Muscle layer of colon (tissue), 2 donors: ENCODE data around the gene FLT3LG.

ENCODE experiments used
- H3K27ac ChIP-seq: one replicate; pipeline ENCODE4 v1.7.0; 2013; ENCODE audit warnings: low read depth, mild to moderate bottlenecking, low read length, moderate library complexity
- H3K27me3 ChIP-seq, 2 donors: one replicate each; pipeline ENCODE4 v1.7.0; 2013; ENCODE audit warnings: low read length in 2 of 2, mild to moderate bottlenecking in 2 of 2; ENCODE audit not compliant: insufficient read depth in 2 of 2, control insufficient read depth in 1 of 2
- H3K36me3 ChIP-seq: one replicate; pipeline ENCODE4 v1.7.0; 2013; ENCODE audit warnings: mild to moderate bottlenecking, low read length; ENCODE audit not compliant: insufficient read depth
- H3K4me1 ChIP-seq: one replicate; pipeline ENCODE4 v1.7.0; 2013; ENCODE audit warnings: mild to moderate bottlenecking, low read length; ENCODE audit not compliant: insufficient read depth
- H3K4me3 ChIP-seq, 2 donors: one replicate each; pipeline ENCODE4 v1.7.0; 2013; ENCODE audit warnings: low read length in 2 of 2, low read depth in 1 of 2, mild to moderate bottlenecking in 1 of 2, moderate library complexity in 1 of 2
- H3K9ac ChIP-seq: one replicate; pipeline ENCODE4 v1.7.0; 2013; ENCODE audit warnings: low read length
- H3K9me3 ChIP-seq: one replicate; pipeline ENCODE4 v1.7.0; 2013; ENCODE audit warnings: mild to moderate bottlenecking, low read length
- donor health status: abdominal sarcoma.
- donor health status: Adenocarcinoma of cecum.

Gene FLT3LG

DNA sequence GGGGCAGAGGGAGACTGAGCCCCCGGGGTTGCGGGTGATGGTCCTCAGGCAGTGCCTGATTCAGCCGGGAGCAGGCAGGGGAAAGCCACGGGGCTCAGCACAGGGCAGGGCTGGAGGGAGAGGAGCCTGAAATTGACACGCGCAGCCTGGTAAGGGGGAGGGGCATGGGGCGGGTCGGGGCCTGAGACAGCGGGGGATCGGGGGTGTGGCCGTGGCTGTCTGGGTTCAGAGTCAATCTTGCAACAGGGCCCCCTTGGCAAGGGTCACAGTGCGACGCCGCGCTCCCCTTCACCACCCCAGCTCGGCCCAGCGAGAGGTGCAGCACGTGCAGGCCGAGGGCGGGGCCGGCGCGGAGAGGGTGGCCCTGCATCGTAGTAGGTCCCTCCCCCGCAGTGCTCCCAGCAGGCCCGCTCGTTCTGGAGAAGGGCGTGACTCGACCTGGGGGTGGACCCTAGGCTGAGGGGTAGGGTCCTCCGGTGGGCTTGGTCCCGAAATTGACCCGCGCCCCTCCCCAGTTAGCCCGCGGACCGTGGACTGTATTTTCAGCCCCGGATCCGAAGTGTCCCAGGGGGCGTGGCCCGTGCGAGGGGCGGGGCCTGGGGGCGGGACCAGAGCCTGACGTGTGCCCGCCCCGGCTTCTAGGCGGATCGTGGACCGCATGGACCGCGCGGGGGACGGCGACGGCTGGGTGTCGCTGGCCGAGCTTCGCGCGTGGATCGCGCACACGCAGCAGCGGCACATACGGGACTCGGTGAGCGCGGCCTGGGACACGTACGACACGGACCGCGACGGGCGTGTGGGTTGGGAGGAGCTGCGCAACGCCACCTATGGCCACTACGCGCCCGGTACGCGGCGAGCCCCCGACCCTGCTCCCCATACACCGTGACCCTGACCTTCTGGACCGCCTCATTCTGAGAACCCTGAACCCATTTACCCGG is 59.8 kb downstream of the FLT3LG start:
- Histone ChIP-seq H3K36me3 (peaks cover 5% of the 10 kb centered on the region), H3K9me3 (no peaks in the 10 kb centered on the region), H3K27me3 (no peaks in the 10 kb centered on the region), H3K4me3 (peak overlapping the region; percentile 36 to 54), H3K4me1 (peaks cover 8% of the 10 kb centered on the region), H3K9ac (no peak overlapping the region), H3K27ac (no peak overlapping the region)

GRCh38 chr19:49534632-49535385 is 60.8 kb downstream of the FLT3LG start:
- no peaks in the 10 kb centered on the region for H3K9me3 ChIP-seq
- H3K27me3 ChIP-seq, result no peaks in the 10 kb centered on the region
- peaks cover 10% of the 10 kb centered on the region for H3K36me3 ChIP-seq
- H3K9ac ChIP-seq, result no peak overlapping the region
- no peak overlapping the region for H3K4me3 ChIP-seq
- H3K27ac ChIP-seq, result no peak overlapping the region
- peaks cover 8% of the 10 kb centered on the region for H3K4me1 ChIP-seq
